CD1c-positive myeloid dendritic cell (primary cell): Measurements from ENCODE around the gene POM121.
"Not testable (repeated sequence)": the region's sequence is repeated elsewhere in the genome, so short reads cannot be mapped to it uniquely, and the experiment has no call there.

Source experiments
- DNase-seq: peaks from one replicate; pipeline ENCODE4 v3.0.0-alpha.2; 2016; ENCODE audit errors: extremely low spot score

POM121 gene

GRCh38 chr7:72997447-72997846, 72.6 kb downstream of the POM121 start:
- DNase-seq = not testable (repeated sequence)

- DNase-seq = not testable (repeated sequence)
These were observed 73.1 kb downstream of the POM121 start for GRCh38 chr7:72997887-72998468.
